ENCODE data around the gene SUMF1. TPM values are rescaled to one million over a fixed set of nuclear protein-coding genes. Genes with fewer than 3 reads are reported as not detected.

SUMF1 gene
- total RNA-seq, 1 experiment from 2014 or later = 26.6 TPM

- RAD21 ChIA-PET (ENCODE audit: low non-redundant PET in 1 of 2, low total read pairs in 2 of 2, uncharacterized antibody in 2 of 2, unreplicated experiment in 2 of 2) = no interaction called here
- Histone ChIP-seq H3K27me3 (ENCODE audit: insufficient read depth, low read length) (no peaks in the 10 kb centered on the region), H3K4me2 (ENCODE audit: low read length) (no peak overlapping the region), H3K36me3 (ENCODE audit: control insufficient read depth in 1 of 2, insufficient read depth in 2 of 2, low read length in 2 of 2) (no peaks in the 10 kb centered on the region), H3K4me3 (replicated peaks in 1 of 2; ENCODE audit: low read depth in 1 of 2, low read length in 2 of 2) (no peak overlapping the region), H3K9ac (ENCODE audit: low read length) (no peak overlapping the region), H4K20me1 (ENCODE audit: insufficient read depth) (peaks cover 3% of the 10 kb centered on the region; the same call in 1 of the 2 replicates), H3K9me2 (ENCODE audit: insufficient read depth) (no peaks in the 10 kb centered on the region), H3K9me3 (ENCODE audit: control insufficient read depth in 1 of 2, insufficient read depth in 1 of 2, low read depth in 1 of 2, low read length in 2 of 2) (no peaks in the 10 kb centered on the region), H2AFZ (ENCODE audit: low read depth, low read length, poor library complexity, severe bottlenecking) (no peak overlapping the region), H3K79me2 (ENCODE audit: insufficient read depth, low read length) (no peaks in the 10 kb centered on the region), H3K4me1 (ENCODE audit: control insufficient read depth in 1 of 2, insufficient read depth in 2 of 2, low read length in 2 of 2) (no peaks in the 10 kb centered on the region), H3K27ac (ENCODE audit: low read depth, low read length) (no peak overlapping the region)
- no peak for DNase-seq (ENCODE audit: low read depth, low spot score)
- TF ChIP-seq, protein P1, sequence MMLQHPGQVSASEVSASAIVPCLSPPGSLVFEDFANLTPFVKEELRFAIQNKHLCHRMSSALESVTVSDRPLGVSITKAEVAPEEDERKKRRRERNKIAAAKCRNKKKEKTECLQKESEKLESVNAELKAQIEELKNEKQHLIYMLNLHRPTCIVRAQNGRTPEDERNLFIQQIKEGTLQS (IDR thresholded peaks at IDR 0.05) = no peak
- TF ChIP-seq ZBTB33 (IDR thresholded peaks at IDR 0.05; ENCODE audit: extremely low read depth, insufficient replicate concordance, low read length) = no peak
- TF ChIP-seq ZFX (IDR thresholded peaks at IDR 0.05) = no peak
- no peak for TF ChIP-seq JUND (IDR thresholded peaks at IDR 0.05)
- TF ChIP-seq YY1 (IDR thresholded peaks at IDR 0.05; ENCODE audit: extremely low read depth, insufficient replicate concordance, low read depth, low read length) = no peak
- no peak for TF ChIP-seq TCF7L2 (IDR thresholded peaks at IDR 0.05; ENCODE audit: borderline replicate concordance, extremely low read depth, insufficient read depth, insufficient read length)
- TF ChIP-seq MAX (IDR thresholded peaks at IDR 0.05) = no peak
- TF ChIP-seq SP1 (IDR thresholded peaks at IDR 0.05; ENCODE audit: low read depth) = no peak
- no peak for ATAC-seq
- POLR2A ChIA-PET = no interaction called here
- no TSS peak for BruUV-seq (replicated peaks)
- CTCF ChIA-PET = no interaction called here
- intact Hi-C loops (cut with micrococcal nuclease) = no loop called here
Observed at GRCh38 chr3:4398120-4398940, 68.7 kb downstream of the SUMF1 start.
